Mammary epithelial cell (primary cell): ENCODE measurements around the gene DNAJC30.

ENCODE experiments used
- CTCF ChIP-seq, 2 donors: IDR thresholded peaks in 1 of 2; conservative IDR thresholded peaks in 1 of 2; 2 replicates each; pipeline ENCODE4 v1.5.1; 2011 to 2012; ENCODE audit warnings: inconsistent platforms in 2 of 2, low read length in 2 of 2, mild to moderate bottlenecking in 2 of 2, control low read depth in 1 of 2, low read depth in 1 of 2; ENCODE audit not compliant: insufficient read depth in 1 of 2; ENCODE audit errors: extremely low read depth in 1 of 2
- EZH2 ChIP-seq: IDR thresholded peaks from 2 replicates; pipeline ENCODE4 v1.6.1; 2012; ENCODE audit warnings: low read length, inconsistent platforms, borderline replicate concordance

- TF ChIP-seq CTCF (conservative IDR thresholded peaks at IDR 0.05 in 1 of 2, IDR thresholded peaks at IDR 0.05 in 1 of 2; ENCODE audit: extremely low read depth in 1 of 2, insufficient read depth in 1 of 2, low read depth in 1 of 2, low read length in 2 of 2) (no peak), EZH2 (no peak)
Observed at GRCh38 chr7:73703757-73704639, 20.7 kb upstream of the DNAJC30 start.
